GM12864 (cell line): ENCODE measurements around the gene CELF2.

ENCODE experiments used
- DNase-seq: peaks from one replicate; pipeline ENCODE4 v3.0.0-alpha.2; 2011; ENCODE audit warnings: low read depth
- H3K4me3 ChIP-seq: 2 replicates; pipeline ENCODE4 v1.5.1; 2011; ENCODE audit warnings: mild to moderate bottlenecking, low read depth, low read length, control low read depth
- TF ChIP-seq, protein P1 (sequence below): IDR thresholded peaks from 2 replicates; pipeline ENCODE4 v1.5.1; 2011; ENCODE audit warnings: low read depth, mild to moderate bottlenecking, moderate library complexity, low read length, control low read depth, inconsistent platforms; ENCODE audit errors: missing control alignments

CELF2 gene

GRCh38 chr10:11274452-11274851, 256.8 kb downstream of the CELF2 start:
- no peak overlapping the region for H3K4me3 ChIP-seq
- TF ChIP-seq, protein P1, sequence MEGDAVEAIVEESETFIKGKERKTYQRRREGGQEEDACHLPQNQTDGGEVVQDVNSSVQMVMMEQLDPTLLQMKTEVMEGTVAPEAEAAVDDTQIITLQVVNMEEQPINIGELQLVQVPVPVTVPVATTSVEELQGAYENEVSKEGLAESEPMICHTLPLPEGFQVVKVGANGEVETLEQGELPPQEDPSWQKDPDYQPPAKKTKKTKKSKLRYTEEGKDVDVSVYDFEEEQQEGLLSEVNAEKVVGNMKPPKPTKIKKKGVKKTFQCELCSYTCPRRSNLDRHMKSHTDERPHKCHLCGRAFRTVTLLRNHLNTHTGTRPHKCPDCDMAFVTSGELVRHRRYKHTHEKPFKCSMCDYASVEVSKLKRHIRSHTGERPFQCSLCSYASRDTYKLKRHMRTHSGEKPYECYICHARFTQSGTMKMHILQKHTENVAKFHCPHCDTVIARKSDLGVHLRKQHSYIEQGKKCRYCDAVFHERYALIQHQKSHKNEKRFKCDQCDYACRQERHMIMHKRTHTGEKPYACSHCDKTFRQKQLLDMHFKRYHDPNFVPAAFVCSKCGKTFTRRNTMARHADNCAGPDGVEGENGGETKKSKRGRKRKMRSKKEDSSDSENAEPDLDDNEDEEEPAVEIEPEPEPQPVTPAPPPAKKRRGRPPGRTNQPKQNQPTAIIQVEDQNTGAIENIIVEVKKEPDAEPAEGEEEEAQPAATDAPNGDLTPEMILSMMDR, result no peak
- no peak for DNase-seq

DNA sequence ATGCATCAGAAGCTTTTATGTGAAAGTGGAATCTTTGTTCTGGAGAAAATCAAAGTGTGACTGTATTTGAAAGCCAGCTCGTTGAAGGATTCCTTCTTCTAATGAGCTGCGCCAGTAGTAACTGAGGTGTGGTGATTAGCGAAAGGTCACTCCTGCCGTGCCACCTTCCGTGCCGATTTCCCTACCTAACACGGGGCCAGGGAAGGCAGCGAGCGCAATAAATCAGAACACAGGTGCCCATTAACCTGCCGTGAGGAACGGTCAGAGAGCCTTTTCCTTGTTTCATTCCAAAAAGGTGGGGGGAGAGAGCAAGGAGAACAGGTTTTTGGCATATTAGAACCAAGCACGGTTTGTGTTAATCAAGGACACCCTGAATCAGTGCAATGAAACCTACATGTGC, 258.0 kb downstream of the CELF2 start:
- no peak for DNase-seq
- no peak overlapping the region for H3K4me3 ChIP-seq
- TF ChIP-seq, protein P1, result no peak

- no peak overlapping the region for H3K4me3 ChIP-seq
- TF ChIP-seq, protein P1, result no peak
- DNase-seq, result no peak
These were observed 258.8 kb downstream of the CELF2 start for GRCh38 chr10:11276449-11276990.

- DNase-seq, result no peak
- TF ChIP-seq, protein P1, result no peak
- no peak overlapping the region for H3K4me3 ChIP-seq
These were observed 261.6 kb downstream of the CELF2 start for GRCh38 chr10:11279314-11279713.

DNA sequence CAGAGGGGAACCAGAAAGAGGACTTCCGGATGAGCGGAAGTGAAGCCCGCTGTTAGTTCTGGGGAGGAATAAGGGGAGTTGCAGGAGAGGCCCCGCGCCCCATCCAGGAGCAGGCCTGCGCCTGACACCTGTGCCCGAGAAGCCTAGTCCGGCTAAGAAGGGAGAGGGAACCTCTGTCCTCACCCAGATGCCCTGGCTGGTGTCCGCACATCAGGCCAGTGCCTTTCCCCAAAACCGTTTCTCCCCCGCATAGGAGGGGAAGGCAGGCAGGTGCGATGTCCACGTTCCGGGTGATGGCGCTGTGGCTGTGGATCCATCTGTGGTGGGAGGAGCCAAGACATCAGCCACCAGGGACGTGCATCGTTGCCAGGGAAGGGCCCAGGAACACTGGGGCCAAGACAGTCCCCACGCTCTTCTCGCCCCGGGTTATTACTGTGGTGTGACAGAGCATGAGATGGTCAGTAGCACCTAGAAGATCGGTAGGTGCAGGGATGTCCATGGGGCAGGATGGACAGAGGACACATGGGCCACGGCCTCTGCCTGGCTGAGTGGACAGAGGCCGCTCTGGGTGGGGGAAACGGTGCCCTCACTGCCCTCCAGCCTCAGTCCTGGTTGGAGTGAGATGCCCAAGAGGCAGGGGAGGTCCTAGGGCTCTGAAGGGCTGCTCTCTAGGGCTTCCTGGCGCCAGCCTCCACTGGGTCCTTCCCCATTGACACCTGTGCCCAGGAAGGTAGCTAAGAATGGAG, 262.7 kb downstream of the CELF2 start:
- DNase-seq, result no peak
- TF ChIP-seq, protein P1, result no peak
- H3K4me3 ChIP-seq, result no peak overlapping the region

- DNase-seq, result no peak
- H3K4me3 ChIP-seq, result no peak overlapping the region
- TF ChIP-seq, protein P1, result no peak
These were observed 264.5 kb downstream of the CELF2 start for GRCh38 chr10:11282156-11282555.

- TF ChIP-seq, protein P1, result no peak
- H3K4me3 ChIP-seq, result no peak overlapping the region
- no peak for DNase-seq
These were observed 265.0 kb downstream of the CELF2 start for GRCh38 chr10:11282661-11283060.
